Measurements from ENCODE around the gene SLX4IP.

The SLX4IP gene

GRCh38 chr20:10467681-10468339 lies 32.7 kb downstream of the SLX4IP start:
- no peak for DNase-seq

DNA sequence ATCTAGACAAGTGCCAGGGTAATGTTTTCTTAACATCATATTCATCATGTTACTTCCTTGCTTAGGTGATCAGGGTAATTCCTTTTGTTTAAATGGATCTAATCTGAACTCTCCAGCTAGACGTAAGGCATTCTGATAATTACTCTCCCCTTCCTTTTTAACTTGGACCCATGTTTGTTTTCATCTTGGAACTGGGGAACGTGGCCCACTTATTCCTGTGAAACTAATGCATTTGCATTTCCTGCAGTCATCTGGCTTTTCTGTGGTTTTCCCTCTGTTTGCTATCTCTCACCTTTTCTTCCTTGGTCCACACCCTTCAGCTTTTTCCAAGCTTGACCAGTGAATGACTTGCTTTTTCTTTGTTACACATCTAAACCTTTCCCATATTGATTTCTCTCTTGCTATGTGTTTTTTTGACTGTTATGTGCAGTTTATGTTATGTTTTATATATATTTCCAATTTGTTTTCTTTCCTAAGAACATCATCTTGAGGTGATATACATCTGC lies 33.3 kb downstream of the SLX4IP start:
- DNase-seq, result no peak

GRCh38 chr20:10469056-10469455 lies 34.0 kb downstream of the SLX4IP start:
- no peak for DNase-seq

DNA sequence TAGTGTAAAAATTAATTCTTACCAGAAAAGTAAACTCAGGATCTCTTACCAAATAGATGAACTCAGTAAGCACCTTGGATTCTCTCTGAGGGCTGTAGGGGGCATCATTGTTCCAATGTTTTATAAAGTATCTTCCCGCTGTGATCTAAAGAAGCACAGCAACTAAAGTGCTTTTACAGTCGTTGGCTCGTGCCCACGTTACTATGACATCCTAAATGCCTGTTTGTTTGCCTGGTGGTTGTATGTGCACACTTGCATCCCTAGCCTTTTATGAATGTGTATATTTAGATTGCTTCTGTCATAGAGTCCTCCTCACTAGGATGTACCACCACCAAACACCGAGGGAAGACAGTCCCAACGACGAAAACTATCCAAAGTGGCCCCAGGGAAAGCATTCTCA lies 34.5 kb downstream of the SLX4IP start:
- peak; percentile 83 to 91 for DNase-seq

- no peak for DNase-seq
Observed at GRCh38 chr20:10470276-10470675, 35.2 kb downstream of the SLX4IP start.

- DNase-seq, result no peak
Observed at GRCh38 chr20:10472871-10473270, 37.8 kb downstream of the SLX4IP start.

DNA sequence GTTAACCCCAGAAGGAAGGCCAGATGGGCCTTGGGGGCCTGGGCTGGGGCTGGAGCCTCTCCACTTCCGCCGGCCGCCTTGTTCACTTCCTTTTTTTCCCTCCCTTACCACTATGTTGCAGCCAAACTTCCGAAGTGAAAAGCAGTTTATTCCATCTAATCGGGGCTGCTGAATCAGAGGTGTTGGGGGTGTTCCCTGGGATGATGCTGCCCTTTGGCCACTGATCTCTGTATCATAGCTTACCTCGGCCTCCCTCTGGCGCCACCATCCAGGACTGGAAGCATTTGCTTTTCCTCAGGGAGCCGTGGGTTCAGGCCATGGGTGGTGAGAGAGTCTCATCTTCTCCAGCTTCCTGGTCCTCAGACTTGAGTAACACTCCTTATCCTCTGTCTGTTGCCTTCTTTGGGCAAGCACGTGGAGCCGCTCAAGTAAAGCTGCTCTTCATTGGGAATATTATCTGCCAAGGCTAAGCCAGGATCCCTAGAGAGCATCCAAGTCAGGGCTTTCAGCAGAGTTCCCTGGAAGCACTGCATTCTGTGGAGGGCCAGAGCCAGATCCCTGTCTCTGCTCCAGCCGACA lies 39.6 kb downstream of the SLX4IP start:
- peak; percentile 68 for DNase-seq

GRCh38 chr20:10475225-10475624 lies 40.1 kb downstream of the SLX4IP start:
- no peak for DNase-seq

- DNase-seq, result no peak
Observed at GRCh38 chr20:10476319-10476724, 41.2 kb downstream of the SLX4IP start.

DNA sequence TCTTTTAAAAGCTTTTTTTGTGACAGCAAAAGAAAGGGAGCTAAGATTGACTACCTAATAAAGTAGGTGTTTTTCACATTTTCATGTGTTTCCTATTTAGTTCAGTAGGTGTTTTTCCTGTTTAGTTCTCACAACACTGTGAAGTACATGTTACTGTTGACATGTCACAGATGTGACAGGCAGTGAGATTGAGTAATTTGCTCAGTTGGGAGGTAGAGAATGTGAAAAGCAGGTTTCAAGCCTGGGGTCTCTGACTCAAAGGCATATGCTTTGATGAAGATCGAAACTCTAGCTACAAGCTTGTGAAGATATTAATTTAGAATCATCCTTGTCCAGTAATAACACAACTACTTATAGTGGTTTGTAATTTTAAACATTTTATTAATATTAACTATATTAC lies 43.1 kb downstream of the SLX4IP start:
- DNase-seq, result no peak

- DNase-seq, result no peak
Observed at GRCh38 chr20:10478930-10479329, 43.8 kb downstream of the SLX4IP start.

GRCh38 chr20:10481676-10482075 lies 46.6 kb downstream of the SLX4IP start:
- DNase-seq, result no peak

- no peak for DNase-seq
Observed at GRCh38 chr20:10483691-10484090, 48.6 kb downstream of the SLX4IP start.

- no peak for DNase-seq
Observed at GRCh38 chr20:10487142-10488136, 52.3 kb downstream of the SLX4IP start.

DNA sequence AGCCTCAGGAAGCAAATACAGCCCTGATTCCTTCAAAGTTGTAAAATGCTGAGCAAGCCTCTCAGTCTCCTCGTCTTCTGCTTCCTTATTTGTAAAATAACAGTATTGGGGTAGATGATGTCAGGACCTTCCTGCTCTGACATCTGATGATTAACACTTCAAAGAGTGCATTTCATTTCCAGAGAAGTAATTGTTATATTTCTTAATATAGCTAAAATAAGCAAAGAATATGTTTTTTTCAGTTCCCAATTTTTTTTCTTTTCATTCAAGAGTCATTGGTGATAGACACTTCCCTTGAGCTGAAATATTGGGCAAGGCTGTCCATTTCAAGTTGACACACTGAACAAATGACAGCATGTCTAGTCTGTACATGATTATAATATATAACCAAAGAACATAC lies 53.4 kb downstream of the SLX4IP start:
- no peak for DNase-seq

GRCh38 chr20:10489853-10490252 lies 54.7 kb downstream of the SLX4IP start:
- DNase-seq, result no peak

GRCh38 chr20:10490257-10490656 lies 55.2 kb downstream of the SLX4IP start:
- no peak for DNase-seq

GRCh38 chr20:10490706-10491105 lies 55.6 kb downstream of the SLX4IP start:
- DNase-seq, result no peak

DNA sequence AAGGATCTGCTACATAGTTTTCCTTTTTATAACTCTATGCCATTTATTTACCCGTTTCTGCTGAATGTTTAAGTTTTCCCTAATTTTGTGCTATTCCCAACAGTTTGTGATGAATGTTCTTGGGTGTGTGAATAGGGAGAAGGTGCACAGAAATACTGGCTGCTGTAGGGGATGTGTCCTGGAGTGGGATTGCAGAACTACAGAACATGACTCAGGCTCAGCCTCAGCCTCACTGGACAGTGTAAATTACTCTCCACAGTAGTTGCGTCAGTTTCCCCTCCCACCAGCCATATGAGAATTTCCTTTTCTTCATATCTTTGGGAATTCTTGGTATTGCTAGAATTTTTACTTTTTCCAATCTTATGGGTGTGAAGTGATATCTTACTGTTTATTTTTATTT lies 57.0 kb downstream of the SLX4IP start:
- DNase-seq, result no peak

GRCh38 chr20:10492844-10493243 lies 57.7 kb downstream of the SLX4IP start:
- no peak for DNase-seq

- no peak for DNase-seq
Observed at GRCh38 chr20:10495173-10495572, 60.1 kb downstream of the SLX4IP start.

DNA sequence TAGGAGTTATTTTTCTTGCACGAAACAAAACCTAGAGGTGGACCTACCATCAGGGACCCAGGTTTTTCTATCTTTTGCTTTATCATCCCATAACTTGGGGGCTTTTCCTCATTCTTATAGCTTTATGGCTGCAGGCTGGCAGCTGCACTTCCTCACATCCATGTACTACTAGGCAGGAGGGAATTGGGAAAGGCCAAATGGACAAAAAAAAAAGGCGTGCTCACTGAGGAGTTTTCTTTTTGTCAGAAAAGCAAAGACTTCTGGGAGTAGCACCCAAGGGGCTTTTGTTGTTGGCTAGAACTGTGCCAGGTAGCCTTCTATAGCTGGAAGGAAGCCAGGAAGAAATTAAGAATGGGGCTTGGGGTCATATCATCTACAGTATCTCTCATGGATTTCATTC lies 61.4 kb downstream of the SLX4IP start:
- no peak for DNase-seq

- no peak for DNase-seq
Observed at GRCh38 chr20:10497283-10497682, 62.2 kb downstream of the SLX4IP start.

DNA sequence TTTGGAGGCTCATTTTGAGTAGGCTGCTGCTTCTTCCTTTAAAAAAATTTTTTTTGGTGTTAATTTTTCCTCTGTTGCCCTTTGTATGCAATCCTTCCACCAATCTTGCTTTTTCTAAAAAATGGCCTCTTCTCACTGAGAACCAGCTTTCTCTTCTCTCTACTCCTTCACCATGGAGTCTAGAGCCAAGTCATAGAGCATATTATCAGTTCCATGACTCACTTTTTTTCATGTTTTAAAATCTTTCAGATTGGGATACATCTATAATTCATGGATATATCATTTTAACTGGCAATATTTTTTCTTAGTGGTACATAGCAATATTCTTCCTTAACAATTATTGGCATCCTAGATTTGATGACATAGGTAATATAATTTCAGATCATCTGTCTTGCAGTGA lies 62.7 kb downstream of the SLX4IP start:
- DNase-seq, result no peak
